AG04449 (cell line): ENCODE results near the gene DDIT4L.

Experiments used
- CTCF ChIA-PET: fragments of 350-600 bp; formaldehyde crosslinking; extraction: SDS; loops from one replicate; lab custom pipeline; 2021; ENCODE audit warnings: antibody characterized with exemption; lab: Yijun Ruan, JAX
- POLR2A ChIA-PET: fragments of 400-600, 350-600 bp; formaldehyde crosslinking; extraction: SDS; loops from one replicate; lab custom pipeline; 2020; ENCODE audit warnings: antibody characterized with exemption, inconsistent platforms; lab: Yijun Ruan, JAX
- DNase-seq: peaks from one replicate; pipeline ENCODE4 v3.0.0-alpha.2; 2010; ENCODE audit warnings: low read depth, low spot score
- H3K4me3 ChIP-seq: 2 replicates; pipeline ENCODE4 v1.5.1; 2011; ENCODE audit warnings: low read depth, mild to moderate bottlenecking, control low read depth, low read length
- TF ChIP-seq, protein P1 (sequence below): IDR thresholded peaks from one replicate; pipeline ENCODE4 v1.5.1; 2011; ENCODE audit warnings: mild to moderate bottlenecking, moderate library complexity, low read length, control low read depth, inconsistent platforms; ENCODE audit not compliant: insufficient read depth; ENCODE audit errors: missing control alignments

The DDIT4L gene

DNA sequence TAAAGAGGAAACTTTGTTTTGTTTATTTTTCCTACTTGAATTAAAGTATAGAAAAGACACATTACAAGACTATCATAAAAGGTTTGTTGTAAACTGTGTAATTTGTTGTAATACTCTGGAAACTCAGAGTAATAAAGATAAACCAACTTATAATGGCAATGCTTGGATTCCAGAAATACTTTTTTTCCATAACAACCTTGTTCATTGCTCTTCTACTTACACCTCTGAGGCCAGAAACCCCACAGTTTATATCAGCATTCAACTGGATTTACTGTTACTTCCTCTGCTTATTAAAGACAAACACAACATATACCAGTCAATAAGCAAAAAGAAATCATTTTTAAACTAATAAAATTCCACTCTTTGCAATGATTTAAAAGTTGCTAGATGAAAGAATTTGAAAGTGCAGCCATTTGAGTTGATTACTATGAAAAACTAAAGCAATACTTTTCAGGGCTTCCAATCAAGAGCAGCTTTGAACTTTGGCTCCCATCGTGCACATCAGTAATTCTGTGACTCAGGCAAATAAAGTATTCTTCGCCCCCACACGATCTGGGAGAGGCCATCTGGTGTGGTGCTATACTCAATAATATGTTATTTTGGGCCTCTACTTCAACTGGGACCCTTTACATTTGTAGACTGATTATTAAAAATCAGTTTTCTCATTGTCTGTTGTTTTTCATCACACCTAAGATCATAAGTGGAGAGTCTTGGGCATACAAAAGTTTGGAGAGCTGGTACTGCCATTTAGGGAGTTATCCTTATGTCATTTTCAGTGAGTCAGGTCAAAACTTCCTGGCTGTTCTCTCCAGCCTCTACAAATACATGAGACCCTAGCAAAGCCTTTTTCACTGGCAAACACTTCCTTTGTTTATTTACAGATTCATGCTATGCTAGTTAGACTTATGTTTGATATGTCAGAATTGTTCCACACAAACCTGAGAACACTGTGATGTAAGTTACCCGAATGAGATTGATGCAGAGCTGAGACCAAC is 20.5 kb downstream of the DDIT4L start:
- H3K4me3 ChIP-seq: no peak overlapping the region
- no peak for DNase-seq
- TF ChIP-seq, protein P1, sequence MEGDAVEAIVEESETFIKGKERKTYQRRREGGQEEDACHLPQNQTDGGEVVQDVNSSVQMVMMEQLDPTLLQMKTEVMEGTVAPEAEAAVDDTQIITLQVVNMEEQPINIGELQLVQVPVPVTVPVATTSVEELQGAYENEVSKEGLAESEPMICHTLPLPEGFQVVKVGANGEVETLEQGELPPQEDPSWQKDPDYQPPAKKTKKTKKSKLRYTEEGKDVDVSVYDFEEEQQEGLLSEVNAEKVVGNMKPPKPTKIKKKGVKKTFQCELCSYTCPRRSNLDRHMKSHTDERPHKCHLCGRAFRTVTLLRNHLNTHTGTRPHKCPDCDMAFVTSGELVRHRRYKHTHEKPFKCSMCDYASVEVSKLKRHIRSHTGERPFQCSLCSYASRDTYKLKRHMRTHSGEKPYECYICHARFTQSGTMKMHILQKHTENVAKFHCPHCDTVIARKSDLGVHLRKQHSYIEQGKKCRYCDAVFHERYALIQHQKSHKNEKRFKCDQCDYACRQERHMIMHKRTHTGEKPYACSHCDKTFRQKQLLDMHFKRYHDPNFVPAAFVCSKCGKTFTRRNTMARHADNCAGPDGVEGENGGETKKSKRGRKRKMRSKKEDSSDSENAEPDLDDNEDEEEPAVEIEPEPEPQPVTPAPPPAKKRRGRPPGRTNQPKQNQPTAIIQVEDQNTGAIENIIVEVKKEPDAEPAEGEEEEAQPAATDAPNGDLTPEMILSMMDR: no peak
- POLR2A ChIA-PET: no interaction called here
- CTCF ChIA-PET: no interaction called here

DNA sequence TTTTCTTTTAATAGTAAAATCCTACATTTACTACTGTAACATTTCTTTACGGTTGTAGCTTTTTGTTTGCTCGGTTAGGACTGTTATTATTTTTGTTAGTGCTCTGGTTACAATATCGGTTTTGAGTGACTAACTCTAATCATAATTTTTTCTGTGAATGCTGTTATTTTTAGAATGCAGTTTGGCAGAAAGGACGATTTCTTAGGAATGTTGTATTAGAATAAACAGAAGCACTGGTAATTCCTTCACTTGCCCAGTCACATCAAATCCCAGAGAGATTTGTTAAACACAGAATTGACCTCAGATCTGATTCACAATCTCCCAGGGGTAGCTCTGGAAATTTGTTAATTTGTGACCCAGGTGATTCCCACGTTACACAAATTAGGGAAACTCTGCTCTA is 21.7 kb downstream of the DDIT4L start:
- ChIA-PET CTCF (no interaction called here), POLR2A (no interaction called here)
- no peak overlapping the region for H3K4me3 ChIP-seq
- DNase-seq: no peak
- TF ChIP-seq, protein P1: no peak

DNA sequence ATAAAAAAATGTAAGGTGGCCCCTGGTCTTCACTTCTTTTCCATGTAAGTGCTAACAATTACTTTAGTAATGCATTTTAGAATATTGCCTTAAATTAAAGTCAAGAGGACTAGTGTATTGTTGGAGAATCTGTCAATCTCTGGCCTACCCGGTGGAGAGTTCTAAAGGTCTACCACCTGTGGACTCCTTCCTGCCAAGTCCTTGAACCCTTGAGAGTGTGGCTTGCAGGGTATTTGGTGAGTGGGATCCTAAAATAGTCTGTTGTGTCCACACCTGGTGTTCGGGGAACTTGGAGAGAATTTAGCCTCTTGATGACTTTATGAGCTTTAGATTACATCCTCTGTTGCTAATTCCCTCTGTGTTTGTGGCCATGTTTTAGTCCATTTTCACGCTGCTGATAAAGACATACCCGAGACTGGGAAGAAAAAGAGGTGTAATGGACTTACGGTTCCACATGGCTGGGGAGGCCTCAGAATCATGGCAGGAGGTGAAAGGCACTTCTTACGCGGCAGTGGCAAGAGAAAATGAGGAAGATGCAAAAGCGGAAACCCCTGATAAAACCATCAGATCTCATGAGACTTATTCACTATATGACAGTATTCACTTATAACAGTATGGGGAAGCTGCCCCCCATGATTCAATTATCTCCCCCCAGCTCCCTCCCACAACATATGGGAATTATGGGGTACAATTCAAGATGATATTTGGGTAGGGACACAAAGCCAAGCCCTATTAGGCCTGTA is 23.8 kb downstream of the DDIT4L start:
- ChIA-PET CTCF (no interaction called here), POLR2A (no interaction called here)
- TF ChIP-seq, protein P1: no peak
- no peak for DNase-seq
- H3K4me3 ChIP-seq: no peak overlapping the region

DNA sequence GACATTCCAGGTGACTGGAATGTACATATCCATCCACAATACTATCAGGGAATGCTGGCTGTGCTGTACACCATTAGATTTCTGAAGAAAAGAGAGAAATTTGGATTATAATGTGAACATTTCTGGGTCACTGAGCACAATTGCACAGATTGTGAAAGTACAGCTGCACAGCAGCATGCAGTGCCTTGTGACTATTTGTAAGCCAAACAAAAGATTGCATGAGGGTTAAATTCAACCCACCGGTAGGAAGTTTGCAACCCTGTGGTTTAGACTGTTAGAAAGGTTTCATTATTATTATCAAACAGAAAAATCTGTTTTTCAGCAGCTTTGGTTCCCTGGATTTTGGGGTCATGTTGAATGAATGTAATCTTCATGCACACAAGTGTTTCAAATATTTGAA is 24.5 kb downstream of the DDIT4L start:
- ChIA-PET CTCF (no interaction called here), POLR2A (no interaction called here)
- TF ChIP-seq, protein P1: no peak
- no peak overlapping the region for H3K4me3 ChIP-seq
- DNase-seq: no peak

DNA sequence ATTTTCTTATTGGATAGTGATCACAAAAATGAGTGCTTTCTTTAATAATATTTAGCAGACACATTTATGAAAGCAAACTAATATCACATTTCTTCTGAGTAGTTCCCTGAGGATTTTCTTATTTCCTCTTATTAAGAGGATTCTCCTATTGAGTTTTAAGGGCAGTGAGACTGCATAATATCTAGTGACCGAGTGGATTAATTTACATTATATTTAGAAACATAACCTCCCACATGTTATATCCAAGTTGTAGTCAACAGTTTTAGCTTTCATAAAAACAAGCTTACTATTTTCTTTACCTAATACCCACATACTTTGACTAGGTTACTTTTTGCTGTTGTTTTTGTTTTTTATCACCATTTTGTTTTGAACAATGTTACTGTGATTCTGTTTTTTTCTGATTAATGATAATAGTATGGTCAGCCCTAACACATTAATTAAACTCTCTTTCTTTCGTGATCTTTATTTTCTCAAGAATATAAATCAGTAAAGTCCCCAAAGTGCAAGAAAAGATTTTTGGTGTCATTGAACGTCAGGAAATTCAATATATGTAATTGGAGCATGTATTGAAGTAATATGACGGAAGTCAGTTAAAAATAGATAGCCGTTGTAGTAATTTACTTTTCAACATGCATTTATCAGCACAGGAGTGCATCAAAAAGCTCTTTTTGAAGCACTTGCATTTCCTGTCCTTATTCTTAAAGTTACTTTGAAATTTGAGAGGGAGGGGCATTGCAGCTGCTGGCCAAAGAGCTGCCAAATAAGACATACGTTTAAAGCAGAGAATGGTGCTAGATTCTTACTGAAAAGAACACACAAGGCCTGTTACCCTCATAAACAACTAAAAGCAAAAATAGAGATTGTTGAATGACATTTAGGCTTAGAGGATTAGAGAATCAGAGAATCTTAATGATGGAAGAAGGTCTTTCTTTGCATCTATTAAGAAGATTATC is 25.2 kb downstream of the DDIT4L start:
- CTCF ChIA-PET: no interaction called here
- TF ChIP-seq, protein P1: no peak
- DNase-seq: no peak

More for the DNA sequence above, 25.2 kb downstream of the DDIT4L start:
- POLR2A ChIA-PET: no interaction called here
- H3K4me3 ChIP-seq: no peak overlapping the region
